Fibroblast of lung (primary cell): ENCODE results near the gene TMEM51. TPM values are rescaled to one million over a fixed set of nuclear protein-coding genes. Genes with fewer than 3 reads are reported as not detected.

Experiments
- DNase-seq, 2 donors: peaks; one replicate each; pipeline versions ENCODE4 v3.0.0 to v3.0.0-alpha.2; 2010; ENCODE audit warnings: low read depth in 2 of 2
- H2AFZ ChIP-seq: 2 replicates; pipeline ENCODE4 v1.5.1; 2012; ENCODE audit warnings: low read length, control low read depth, inconsistent platforms
- H3K27ac ChIP-seq: 2 replicates; pipeline ENCODE4 v1.5.1; 2011; ENCODE audit warnings: low read length, control low read depth; ENCODE audit not compliant: insufficient read depth
- H3K27me3 ChIP-seq: 2 replicates; pipeline ENCODE4 v1.5.1; 2011; ENCODE audit warnings: mild to moderate bottlenecking, low read length; ENCODE audit not compliant: control insufficient read depth, insufficient read depth
- H3K36me3 ChIP-seq: 2 replicates; pipeline ENCODE4 v1.5.1; 2011; ENCODE audit warnings: low read length; ENCODE audit not compliant: control insufficient read depth, insufficient read depth
- H3K4me1 ChIP-seq: 2 replicates; pipeline ENCODE4 v1.5.1; 2011; ENCODE audit warnings: low read length; ENCODE audit not compliant: control insufficient read depth, insufficient read depth; ENCODE audit errors: extremely low read depth
- H3K4me2 ChIP-seq: 2 replicates; pipeline ENCODE4 v1.5.1; 2011; ENCODE audit warnings: low read length, control low read depth; ENCODE audit not compliant: insufficient read depth; ENCODE audit errors: extremely low read depth
- H3K4me3 ChIP-seq, 4 experiments: fragments of 200-600 bp in 1 of 4; sonication (generic) in 1 of 4; replicated peaks in 1 of 4; 2 replicates each; pipeline ENCODE4 v1.5.1; 2011 to 2016; ENCODE audit warnings: low read length in 4 of 4, low read depth in 3 of 4, mild to moderate bottlenecking in 3 of 4, control low read depth in 2 of 4, inconsistent platforms in 1 of 4, mixed read lengths in 1 of 4; ENCODE audit not compliant: insufficient read depth in 1 of 4; ENCODE audit errors: control extremely low read depth in 1 of 4
- H3K79me2 ChIP-seq: 2 replicates; pipeline ENCODE4 v1.5.1; 2012; ENCODE audit warnings: mild to moderate bottlenecking, low read length, inconsistent platforms; ENCODE audit not compliant: control insufficient read depth, insufficient read depth
- H3K9ac ChIP-seq: 2 replicates; pipeline ENCODE4 v1.5.1; 2011; ENCODE audit warnings: mild to moderate bottlenecking, low read length, control low read depth; ENCODE audit not compliant: insufficient read depth
- H3K9me3 ChIP-seq: 2 replicates; pipeline ENCODE4 v1.5.1; 2012; ENCODE audit warnings: low read depth, low read length; ENCODE audit not compliant: control insufficient read depth, insufficient read depth
- H4K20me1 ChIP-seq: 2 replicates; pipeline ENCODE4 v1.5.1; 2011; ENCODE audit warnings: low read length; ENCODE audit not compliant: control insufficient read depth, insufficient read depth; ENCODE audit errors: extremely low read depth
- EZH2 ChIP-seq: IDR thresholded peaks from 2 replicates; pipeline ENCODE4 v1.5.1; 2012; ENCODE audit warnings: low read length, control low read depth, mild to moderate bottlenecking; ENCODE audit errors: missing control alignments
- polyA plus RNA-seq, 2 donors: library from polyadenylated mRNA; depleted of rRNA in 1 of 2; stranded (reverse) in 1 of 2; unstranded in 1 of 2; fragments of >200 nt; gene quantifications; 2 replicates each; pipeline ENCODE4 v1.2.1, GENCODE V29; 2011 to 2012; ENCODE audit warnings: missing spikeins in 1 of 2
- total RNA-seq: library from RNA; depleted of rRNA; stranded (reverse); fragments of >200 nt; gene quantifications from 2 replicates; pipeline ENCODE4 v1.2.1, GENCODE V29; 2014
- TF ChIP-seq, protein P1 (sequence below), 2 donors: IDR thresholded peaks in 1 of 2; conservative IDR thresholded peaks in 1 of 2; 1 replicate in 1 of 2; 2 replicates in 1 of 2; pipeline ENCODE4 v1.5.1; 2011 to 2012; ENCODE audit warnings: low read length in 2 of 2, control low read depth in 1 of 2, inconsistent platforms in 1 of 2, low read depth in 1 of 2, mild to moderate bottlenecking in 1 of 2

Gene TMEM51
- total and polyA plus RNA-seq, 2 donors (not counting 1 experiment from before 2014, with no cell fraction given): 6.1 to 19.0 TPM

- H3K79me2 ChIP-seq: no peaks in the 10 kb centered on the region
- no peak overlapping the region for H3K4me2 ChIP-seq
- peak in 1 of 2 donors; percentile 39 for DNase-seq
- no peak for TF ChIP-seq EZH2
- H3K27ac ChIP-seq: no peak overlapping the region
- no peaks in the 10 kb centered on the region for H3K36me3 ChIP-seq
- no peaks in the 10 kb centered on the region for H3K9me3 ChIP-seq
- H3K27me3 ChIP-seq: peaks cover 10% of the 10 kb centered on the region
- H2AFZ ChIP-seq: no peak overlapping the region
- H3K9ac ChIP-seq: no peak overlapping the region
- no peak overlapping the region for H3K4me3 ChIP-seq
- no peaks in the 10 kb centered on the region for H4K20me1 ChIP-seq
- peaks cover 10% of the 10 kb centered on the region for H3K4me1 ChIP-seq
Observed at GRCh38 chr1:15249081-15249480, 95.5 kb downstream of the TMEM51 start.

DNA sequence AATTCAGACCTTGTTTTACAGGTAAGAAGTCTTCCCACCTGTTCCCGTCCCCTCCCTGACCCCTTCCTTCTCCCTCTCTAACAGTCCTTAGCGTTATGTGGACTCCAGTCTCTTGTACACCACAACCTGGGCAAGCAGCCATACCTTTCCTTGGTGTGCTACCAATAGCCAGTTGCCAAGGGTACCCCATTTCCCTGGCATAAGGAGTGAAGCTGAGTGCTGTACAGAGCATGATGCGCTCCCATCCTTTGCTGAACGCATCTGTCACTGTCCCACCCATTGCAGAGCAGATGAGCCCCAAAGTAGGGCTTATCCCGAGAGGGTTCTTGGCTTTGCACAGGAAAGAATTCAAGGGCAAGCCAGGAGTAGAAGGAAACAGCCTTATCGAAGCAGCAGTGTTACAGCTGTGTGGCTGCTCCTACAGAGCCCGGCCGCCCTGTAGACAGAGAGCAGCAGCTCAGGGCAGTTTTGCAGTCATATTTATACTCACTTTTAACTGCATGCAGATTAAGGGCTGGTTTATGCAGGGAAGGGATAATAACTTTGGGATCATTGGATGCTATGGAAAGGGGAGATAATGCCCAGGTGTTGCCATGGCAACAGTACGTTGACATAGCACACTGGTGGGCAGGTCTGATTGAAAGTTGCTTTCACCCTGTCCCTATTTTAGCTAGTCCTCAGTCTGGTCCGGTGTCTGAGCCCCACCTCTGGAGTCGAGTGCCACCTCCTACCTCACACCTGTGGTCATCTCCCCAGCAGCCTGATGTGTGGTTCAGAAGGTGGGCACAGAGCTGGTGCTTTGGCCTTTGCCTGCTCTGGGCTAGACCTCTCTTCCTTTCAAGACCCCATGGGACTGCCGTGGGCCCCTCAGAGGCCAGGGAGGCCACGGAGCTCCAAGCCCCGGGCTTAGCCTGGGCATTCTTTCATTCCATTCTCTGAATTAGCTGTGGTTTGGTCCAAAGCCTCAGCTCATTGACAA lies 98.6 kb downstream of the TMEM51 start:
- no peak overlapping the region for H3K27ac ChIP-seq

DNA sequence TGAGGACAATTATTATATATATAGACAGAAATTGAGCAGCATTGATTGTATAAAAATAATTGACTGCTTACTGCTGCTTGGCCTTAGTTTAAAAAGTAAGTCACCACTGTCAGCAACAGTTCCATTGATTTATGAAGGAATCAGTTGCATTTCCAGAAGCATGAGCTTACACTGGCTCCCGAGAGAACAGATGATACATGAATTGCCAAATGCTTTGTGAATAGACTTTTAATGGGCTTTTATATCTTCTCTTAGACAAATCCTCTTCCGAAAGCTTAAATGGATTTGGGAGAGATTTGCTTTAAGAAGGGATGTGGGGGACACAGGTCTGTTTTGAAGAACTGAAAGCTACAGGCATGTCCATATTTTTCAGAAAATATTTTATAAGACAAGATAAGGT lies 101.0 kb downstream of the TMEM51 start:
- TF ChIP-seq, protein P1, sequence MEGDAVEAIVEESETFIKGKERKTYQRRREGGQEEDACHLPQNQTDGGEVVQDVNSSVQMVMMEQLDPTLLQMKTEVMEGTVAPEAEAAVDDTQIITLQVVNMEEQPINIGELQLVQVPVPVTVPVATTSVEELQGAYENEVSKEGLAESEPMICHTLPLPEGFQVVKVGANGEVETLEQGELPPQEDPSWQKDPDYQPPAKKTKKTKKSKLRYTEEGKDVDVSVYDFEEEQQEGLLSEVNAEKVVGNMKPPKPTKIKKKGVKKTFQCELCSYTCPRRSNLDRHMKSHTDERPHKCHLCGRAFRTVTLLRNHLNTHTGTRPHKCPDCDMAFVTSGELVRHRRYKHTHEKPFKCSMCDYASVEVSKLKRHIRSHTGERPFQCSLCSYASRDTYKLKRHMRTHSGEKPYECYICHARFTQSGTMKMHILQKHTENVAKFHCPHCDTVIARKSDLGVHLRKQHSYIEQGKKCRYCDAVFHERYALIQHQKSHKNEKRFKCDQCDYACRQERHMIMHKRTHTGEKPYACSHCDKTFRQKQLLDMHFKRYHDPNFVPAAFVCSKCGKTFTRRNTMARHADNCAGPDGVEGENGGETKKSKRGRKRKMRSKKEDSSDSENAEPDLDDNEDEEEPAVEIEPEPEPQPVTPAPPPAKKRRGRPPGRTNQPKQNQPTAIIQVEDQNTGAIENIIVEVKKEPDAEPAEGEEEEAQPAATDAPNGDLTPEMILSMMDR (conservative IDR thresholded peaks at IDR 0.05 in 1 of 2, IDR thresholded peaks at IDR 0.05 in 1 of 2; ENCODE audit: low read depth in 1 of 2, low read length in 2 of 2): no peak
- TF ChIP-seq EZH2: no peak

More for the DNA sequence above, 98.6 kb downstream of the TMEM51 start:
- Histone ChIP-seq H3K4me2 (no peak overlapping the region), H3K79me2 (no peaks in the 10 kb centered on the region), H3K9ac (no peak overlapping the region), H2AFZ (no peak overlapping the region), H3K27me3 (peaks cover 10% of the 10 kb centered on the region), H3K9me3 (no peaks in the 10 kb centered on the region), H4K20me1 (no peaks in the 10 kb centered on the region), H3K4me3 (no peak overlapping the region), H3K36me3 (no peaks in the 10 kb centered on the region), H3K4me1 (no peaks in the 10 kb centered on the region)
- no peak for TF ChIP-seq EZH2
- DNase-seq: no peak

More for the DNA sequence above, 101.0 kb downstream of the TMEM51 start:
- no peaks in the 10 kb centered on the region for H3K36me3 ChIP-seq
- peak in 1 of 2 donors; percentile 9 for DNase-seq
- no peaks in the 10 kb centered on the region for H3K9me3 ChIP-seq
- H4K20me1 ChIP-seq: no peaks in the 10 kb centered on the region
- H3K9ac ChIP-seq: no peak overlapping the region
- H2AFZ ChIP-seq: no peak overlapping the region
- no peak overlapping the region for H3K4me3 ChIP-seq
- H3K4me1 ChIP-seq: no peaks in the 10 kb centered on the region
- H3K4me2 ChIP-seq: no peak overlapping the region
- H3K27ac ChIP-seq: no peak overlapping the region
- no peaks in the 10 kb centered on the region for H3K79me2 ChIP-seq
- peaks cover 6% of the 10 kb centered on the region for H3K27me3 ChIP-seq
